Measurements from ENCODE around the gene RXFP4.

Gene RXFP4

GRCh38 chr1:155966750-155967149 is 25.3 kb downstream of the RXFP4 start:
- no peaks in the 10 kb centered on the region for H3K9me3 ChIP-seq (ENCODE audit: control insufficient read depth in 5 of 5, low read length in 5 of 5)
- H3K27me3 ChIP-seq (ENCODE audit: control insufficient read depth in 5 of 5, insufficient read depth in 4 of 5, low read length in 5 of 5) = no peaks in the 10 kb centered on the region
- peaks cover 34 to 81% (median 69%) of the 10 kb centered on the region in 5 donors for H3K4me1 ChIP-seq (ENCODE audit: control insufficient read depth in 5 of 5, insufficient read depth in 5 of 5, low read length in 5 of 5)
- H3K4me3 ChIP-seq (ENCODE audit: low read depth in 1 of 5, low read length in 5 of 5) = peak overlapping the region in 1 of 5 donors; percentile 31
- H3K9ac ChIP-seq (ENCODE audit: low read length in 5 of 5) = peak overlapping the region in 3 of 5 donors; percentile 45 to 56 (median 56)
- H3K36me3 ChIP-seq (ENCODE audit: control insufficient read depth in 5 of 5, insufficient read depth in 5 of 5, low read length in 5 of 5) = peaks cover 3 to 76% (median 68%) of the 10 kb centered on the region in 5 donors
- peak overlapping the region; percentile 81 for H3K27ac ChIP-seq (ENCODE audit: low read depth, low read length)

- Histone ChIP-seq H3K27me3 (ENCODE audit: control insufficient read depth in 5 of 5, insufficient read depth in 4 of 5, low read length in 5 of 5) (no peaks in the 10 kb centered on the region), H3K27ac (ENCODE audit: low read depth, low read length) (peak overlapping the region; percentile 81), H3K9me3 (ENCODE audit: control insufficient read depth in 5 of 5, low read length in 5 of 5) (no peaks in the 10 kb centered on the region), H3K4me1 (ENCODE audit: control insufficient read depth in 5 of 5, insufficient read depth in 5 of 5, low read length in 5 of 5) (peaks cover 31 to 81% (median 69%) of the 10 kb centered on the region in 5 donors), H3K36me3 (ENCODE audit: control insufficient read depth in 5 of 5, insufficient read depth in 5 of 5, low read length in 5 of 5) (peaks cover 3 to 73% (median 64%) of the 10 kb centered on the region in 5 donors), H3K4me3 (ENCODE audit: low read depth in 1 of 5, low read length in 5 of 5) (peak overlapping the region in 4 of 5 donors; percentile 27 to 31 (median 31)), H3K9ac (ENCODE audit: low read length in 5 of 5) (peak overlapping the region in 3 of 5 donors; percentile 45 to 56 (median 56))
Measured at GRCh38 chr1:155967341-155968050, 26.1 kb downstream of the RXFP4 start.

- Histone ChIP-seq H3K27me3 (ENCODE audit: control insufficient read depth in 5 of 5, insufficient read depth in 4 of 5, low read length in 5 of 5) (no peaks in the 10 kb centered on the region), H3K27ac (ENCODE audit: low read depth, low read length) (peak overlapping the region; percentile 81), H3K36me3 (ENCODE audit: control insufficient read depth in 5 of 5, insufficient read depth in 5 of 5, low read length in 5 of 5) (peaks cover 3 to 72% (median 59%) of the 10 kb centered on the region in 5 donors), H3K4me3 (ENCODE audit: low read depth in 1 of 5, low read length in 5 of 5) (peak overlapping the region in 4 of 5 donors; percentile 9 to 31 (median 29)), H3K9me3 (ENCODE audit: control insufficient read depth in 5 of 5, low read length in 5 of 5) (no peaks in the 10 kb centered on the region), H3K4me1 (ENCODE audit: control insufficient read depth in 5 of 5, insufficient read depth in 5 of 5, low read length in 5 of 5) (peaks cover 34 to 81% (median 68%) of the 10 kb centered on the region in 5 donors), H3K9ac (ENCODE audit: low read length in 5 of 5) (peak overlapping the region in 3 of 5 donors; percentile 10 to 56 (median 45))
Measured at GRCh38 chr1:155968051-155968400, 26.6 kb downstream of the RXFP4 start.

GRCh38 chr1:155968670-155969069 is 27.2 kb downstream of the RXFP4 start:
- Histone ChIP-seq H3K4me1 (ENCODE audit: control insufficient read depth in 5 of 5, insufficient read depth in 5 of 5, low read length in 5 of 5) (peaks cover 35 to 85% (median 73%) of the 10 kb centered on the region in 5 donors), H3K27ac (ENCODE audit: low read depth, low read length) (peak overlapping the region; percentile 81), H3K9ac (ENCODE audit: low read length in 5 of 5) (peak overlapping the region in 1 of 5 donors; percentile 57), H3K9me3 (ENCODE audit: control insufficient read depth in 5 of 5, low read length in 5 of 5) (no peaks in the 10 kb centered on the region), H3K4me3 (ENCODE audit: low read depth in 1 of 5, low read length in 5 of 5) (peak overlapping the region in 3 of 5 donors; percentile 11 to 33 (median 31)), H3K36me3 (ENCODE audit: control insufficient read depth in 5 of 5, insufficient read depth in 5 of 5, low read length in 5 of 5) (peaks cover 3 to 70% (median 58%) of the 10 kb centered on the region in 5 donors), H3K27me3 (ENCODE audit: control insufficient read depth in 5 of 5, insufficient read depth in 4 of 5, low read length in 5 of 5) (no peaks in the 10 kb centered on the region)

GRCh38 chr1:155969377-155969791 is 27.9 kb downstream of the RXFP4 start:
- Histone ChIP-seq H3K36me3 (ENCODE audit: control insufficient read depth in 5 of 5, insufficient read depth in 5 of 5, low read length in 5 of 5) (peaks cover 3 to 65% (median 55%) of the 10 kb centered on the region in 5 donors), H3K9ac (ENCODE audit: low read length in 5 of 5) (peak overlapping the region in 2 of 5 donors; percentile 15 to 57), H3K9me3 (ENCODE audit: control insufficient read depth in 5 of 5, low read length in 5 of 5) (no peaks in the 10 kb centered on the region), H3K4me1 (ENCODE audit: control insufficient read depth in 5 of 5, insufficient read depth in 5 of 5, low read length in 5 of 5) (peaks cover 41 to 93% (median 80%) of the 10 kb centered on the region in 5 donors), H3K27me3 (ENCODE audit: control insufficient read depth in 5 of 5, insufficient read depth in 4 of 5, low read length in 5 of 5) (no peaks in the 10 kb centered on the region), H3K27ac (ENCODE audit: low read depth, low read length) (peak overlapping the region; percentile 81), H3K4me3 (ENCODE audit: low read depth in 1 of 5, low read length in 5 of 5) (peak overlapping the region in 1 of 5 donors; percentile 23)

- H3K36me3 ChIP-seq (ENCODE audit: control insufficient read depth in 5 of 5, insufficient read depth in 5 of 5, low read length in 5 of 5) = peaks cover 0 to 52% (median 44%) of the 10 kb centered on the region in 5 donors
- H3K4me1 ChIP-seq (ENCODE audit: control insufficient read depth in 5 of 5, insufficient read depth in 5 of 5, low read length in 5 of 5) = peaks cover 46 to 99% (median 93%) of the 10 kb centered on the region in 5 donors
- H3K27ac ChIP-seq (ENCODE audit: low read depth, low read length) = peak overlapping the region; percentile 81
- H3K9ac ChIP-seq (ENCODE audit: low read length in 5 of 5) = peak overlapping the region in 3 of 5 donors; percentile 57 to 77 (median 57)
- H3K27me3 ChIP-seq (ENCODE audit: control insufficient read depth in 5 of 5, insufficient read depth in 4 of 5, low read length in 5 of 5) = no peaks in the 10 kb centered on the region
- peak overlapping the region in 3 of 5 donors; percentile 17 to 35 (median 21) for H3K4me3 ChIP-seq (ENCODE audit: low read depth in 1 of 5, low read length in 5 of 5)
- H3K9me3 ChIP-seq (ENCODE audit: control insufficient read depth in 5 of 5, low read length in 5 of 5) = no peaks in the 10 kb centered on the region
Measured at GRCh38 chr1:155970531-155971167, 29.2 kb downstream of the RXFP4 start.

- Histone ChIP-seq H3K27ac (ENCODE audit: low read depth, low read length) (peak overlapping the region; percentile 11), H3K4me3 (ENCODE audit: low read depth in 1 of 5, low read length in 5 of 5) (peak overlapping the region in 1 of 5 donors; percentile 25), H3K4me1 (ENCODE audit: control insufficient read depth in 5 of 5, insufficient read depth in 5 of 5, low read length in 5 of 5) (peaks cover 45 to 99% (median 98%) of the 10 kb centered on the region in 5 donors), H3K36me3 (ENCODE audit: control insufficient read depth in 5 of 5, insufficient read depth in 5 of 5, low read length in 5 of 5) (peaks cover 0 to 37% (median 29%) of the 10 kb centered on the region in 5 donors), H3K9ac (ENCODE audit: low read length in 5 of 5) (peak overlapping the region in 1 of 5 donors; percentile 27), H3K27me3 (ENCODE audit: control insufficient read depth in 5 of 5, insufficient read depth in 4 of 5, low read length in 5 of 5) (no peaks in the 10 kb centered on the region), H3K9me3 (ENCODE audit: control insufficient read depth in 5 of 5, low read length in 5 of 5) (no peaks in the 10 kb centered on the region)
Measured at GRCh38 chr1:155971910-155972809, 30.7 kb downstream of the RXFP4 start.

GRCh38 chr1:155973723-155974122 is 32.3 kb downstream of the RXFP4 start:
- no peaks in the 10 kb centered on the region for H3K27me3 ChIP-seq (ENCODE audit: control insufficient read depth in 5 of 5, insufficient read depth in 4 of 5, low read length in 5 of 5)
- H3K36me3 ChIP-seq (ENCODE audit: control insufficient read depth in 5 of 5, insufficient read depth in 5 of 5, low read length in 5 of 5) = peaks cover 0 to 22% (median 13%) of the 10 kb centered on the region in 5 donors
- H3K9me3 ChIP-seq (ENCODE audit: control insufficient read depth in 5 of 5, low read length in 5 of 5) = no peaks in the 10 kb centered on the region
- H3K4me3 ChIP-seq (ENCODE audit: low read depth in 1 of 5, low read length in 5 of 5) = peak overlapping the region in 1 of 5 donors; percentile 7
- H3K4me1 ChIP-seq (ENCODE audit: control insufficient read depth in 5 of 5, insufficient read depth in 5 of 5, low read length in 5 of 5) = peaks cover 37 to 93% (median 88%) of the 10 kb centered on the region in 5 donors
- H3K9ac ChIP-seq (ENCODE audit: low read length in 5 of 5) = peak overlapping the region in 1 of 5 donors; percentile 38
- H3K27ac ChIP-seq (ENCODE audit: low read depth, low read length) = peak overlapping the region; percentile 99
